A549 (cell line): ENCODE measurements around the gene TSHR. TPM values are rescaled to one million over a fixed set of nuclear protein-coding genes. Genes with fewer than 3 reads are reported as not detected.

Source experiments
- ATAC-seq, 2 experiments: fragments of 200-7000 bp in 1 of 2; fragments of >200 bp in 1 of 2; cut with Nextera tagmentation in 1 of 2; cut with Tn5 transposase in 1 of 2; 3 replicates each; pipeline versions ENCODE4 v1.8.0 to v1.9.1; 2018 to 2020; ENCODE audit warnings: mild to moderate bottlenecking in 1 of 2, moderate library complexity in 1 of 2
- CTCF ChIA-PET: fragments of 300-600 bp; sonication (Branson Sonifier 250); formaldehyde crosslinking; extraction: SDS; loops from one replicate; lab custom pipeline; 2021; ENCODE audit warnings: antibody characterized with exemption, inconsistent platforms; lab: Yijun Ruan, JAX
- POLR2A ChIA-PET: fragments of 350-600 bp; formaldehyde crosslinking; extraction: SDS; loops from one replicate; lab custom pipeline; 2021; ENCODE audit warnings: antibody characterized with exemption, inconsistent platforms; lab: Yijun Ruan, JAX
- DNase-seq, 2 experiments: peaks; one replicate each; pipeline versions ENCODE4 v3.0.0 to v3.0.0-alpha.2; 2011 to 2016; ENCODE audit warnings: low read depth in 1 of 2, low spot score in 1 of 2
- FAIRE-seq: peaks from 2 replicates; lab custom pipeline; 2011; peaks lifted over from hg19 to GRCh38; lab: Jason Lieb, UNC
- H3K27ac ChIP-seq, 2 experiments: fragments of >200 bp; sonication (Bioruptor Twin); formaldehyde crosslinking; 3 replicates each; pipeline ENCODE4 v1.5.1; 2016 to 2017
- H3K4me1 ChIP-seq: fragments of >200 bp; sonication (Bioruptor Twin); formaldehyde crosslinking; 3 replicates; pipeline ENCODE4 v1.6.1; 2016
- H3K4me2 ChIP-seq: fragments of >200 bp; sonication (Bioruptor Twin); formaldehyde crosslinking; 3 replicates; pipeline ENCODE4 v1.6.1; 2016
- H3K4me3 ChIP-seq: fragments of >200 bp; sonication (Bioruptor Twin); formaldehyde crosslinking; 3 replicates; pipeline ENCODE4 v1.5.1; 2016
- H3K9me3 ChIP-seq: fragments of >200 bp; sonication (Bioruptor Twin); formaldehyde crosslinking; 3 replicates; pipeline ENCODE4 v1.6.1; 2016
- ATOH8 ChIP-seq: fragments of 250-450 bp; sonication (Bioruptor Pico); IDR thresholded peaks from 2 replicates; pipeline ENCODE4 v1.5.0; 2020; ENCODE audit warnings: low read depth, mild to moderate bottlenecking, moderate library complexity
- BHLHE40 ChIP-seq: IDR thresholded peaks from 2 replicates; pipeline ENCODE4 v1.6.1; 2012; ENCODE audit warnings: low read depth, low read length, inconsistent platforms
- CBX2 ChIP-seq: fragments of 200-600 bp; sonication (generic); IDR thresholded peaks from 2 replicates; pipeline ENCODE4 v1.6.1; 2016; ENCODE audit warnings: low read depth, mild to moderate bottlenecking, borderline replicate concordance
- CHD2 ChIP-seq: fragments of 150-350 bp; IDR thresholded peaks from 2 replicates; pipeline ENCODE4 v1.6.1; 2014; ENCODE audit warnings: low read length; ENCODE audit not compliant: partially characterized antibody
- CTCF ChIP-seq: fragments of >200 bp; sonication (Bioruptor Twin); formaldehyde crosslinking; IDR thresholded peaks from 3 replicates; pipeline ENCODE4 v1.5.1; 2016
- EHF ChIP-seq: fragments of 250-450 bp; sonication (Bioruptor Pico); IDR thresholded peaks from 2 replicates; pipeline ENCODE4 v1.5.0; 2020; ENCODE audit warnings: mild to moderate bottlenecking
- ELK1 ChIP-seq: fragments of 150-350 bp; IDR thresholded peaks from 2 replicates; pipeline ENCODE4 v1.6.1; 2014; ENCODE audit warnings: low read depth, mild to moderate bottlenecking, low read length
- EP300 ChIP-seq, 2 experiments: fragments of >200 bp; sonication (Bioruptor Twin); formaldehyde crosslinking; IDR thresholded peaks; 2 replicates in 1 of 2; 3 replicates in 1 of 2; pipeline ENCODE4 v1.6.1; 2016 to 2017
- ESRRA ChIP-seq: fragments of 150-350 bp; IDR thresholded peaks from 2 replicates; pipeline ENCODE4 v1.6.1; 2014; ENCODE audit warnings: mild to moderate bottlenecking, low read length, borderline replicate concordance
- FOSB ChIP-seq: fragments of 250-450 bp; sonication (Bioruptor Pico); IDR thresholded peaks from 2 replicates; pipeline ENCODE4 v1.5.0; 2020; ENCODE audit warnings: mild to moderate bottlenecking, moderate library complexity
- HEYL ChIP-seq: fragments of 250-450 bp; sonication (Bioruptor Pico); IDR thresholded peaks from 2 replicates; pipeline ENCODE4 v1.8.0; 2021; ENCODE audit warnings: mild to moderate bottlenecking, moderate library complexity
- HOXB5 ChIP-seq: fragments of 250-450 bp; sonication (Bioruptor Pico); IDR thresholded peaks from 2 replicates; pipeline ENCODE4 v1.5.0; 2020; ENCODE audit warnings: mild to moderate bottlenecking, moderate library complexity
- JUN ChIP-seq, 2 experiments: fragments of >200 bp; sonication (Bioruptor Twin); formaldehyde crosslinking; IDR thresholded peaks; 2 replicates in 1 of 2; 3 replicates in 1 of 2; pipeline ENCODE4 v1.6.1; 2016 to 2017
- KDM5A ChIP-seq: fragments of 200-600 bp; sonication (generic); IDR thresholded peaks from 2 replicates; pipeline ENCODE4 v1.6.1; 2016; ENCODE audit warnings: antibody characterized with exemption, mild to moderate bottlenecking
- MAX ChIP-seq: IDR thresholded peaks from 2 replicates; pipeline ENCODE4 v1.6.1; 2012
- MAZ ChIP-seq: fragments of 150-350 bp; IDR thresholded peaks from 2 replicates; pipeline ENCODE4 v1.6.1; 2014; ENCODE audit warnings: antibody characterized with exemption, low read depth, low read length, borderline replicate concordance
- MYC ChIP-seq: IDR thresholded peaks from 2 replicates; pipeline ENCODE4 v1.6.1; 2012; ENCODE audit warnings: mild to moderate bottlenecking, inconsistent platforms, low read length, improper control_type of control experiment, borderline replicate concordance
- NFE2L2 ChIP-seq: fragments of 150-350 bp; conservative IDR thresholded peaks from 2 replicates; pipeline ENCODE4 v1.6.1; 2014; ENCODE audit warnings: low read length
- PBX3 ChIP-seq: IDR thresholded peaks from 2 replicates; pipeline ENCODE4 v1.6.1; 2012
- RAD21 ChIP-seq, 2 experiments: fragments of >200 bp in 1 of 2; sonication (Bioruptor Twin) in 1 of 2; formaldehyde crosslinking in 1 of 2; IDR thresholded peaks in 1 of 2; conservative IDR thresholded peaks in 1 of 2; 2 replicates in 1 of 2; 3 replicates in 1 of 2; pipeline ENCODE4 v1.6.1; 2012 to 2018; ENCODE audit warnings: inconsistent platforms in 1 of 2
- RNF2 ChIP-seq: fragments of 200-600 bp; sonication (generic); IDR thresholded peaks from 2 replicates; pipeline ENCODE4 v1.6.1; 2016; ENCODE audit warnings: low read depth, mild to moderate bottlenecking, antibody characterized with exemption, moderate library complexity, borderline replicate concordance
- SREBF2 ChIP-seq: fragments of 450-650 bp; IDR thresholded peaks from 2 replicates; pipeline ENCODE4 v1.6.1; 2014; ENCODE audit warnings: mild to moderate bottlenecking, moderate library complexity
- TP53 ChIP-seq: fragments of 250-450 bp; sonication (Bioruptor Pico); IDR thresholded peaks from 2 replicates; pipeline ENCODE4 v1.5.0; 2021; ENCODE audit warnings: mild to moderate bottlenecking, moderate library complexity
- ZFP36 ChIP-seq: fragments of 450-650 bp; IDR thresholded peaks from 2 replicates; pipeline ENCODE4 v1.6.1; 2014; ENCODE audit warnings: borderline replicate concordance; ENCODE audit not compliant: partially characterized antibody
- ZNF302 ChIP-seq: fragments of 250-450 bp; sonication (Bioruptor Pico); IDR thresholded peaks from 2 replicates; pipeline ENCODE4 v1.9.0; 2021; ENCODE audit warnings: inconsistent platforms, mild to moderate bottlenecking, moderate library complexity
- ZSCAN20 ChIP-seq: fragments of 250-450 bp; sonication (Bioruptor Pico); IDR thresholded peaks from 2 replicates; pipeline ENCODE4 v1.8.0; 2022; ENCODE audit warnings: mild to moderate bottlenecking, moderate library complexity
- WGBS: methylation state at CpG from one replicate; pipeline ENCODE4 v1.1.6; 2017; ENCODE audit errors: missing lambda C conversion rate; 5-methylcytosine and 5-hydroxymethylcytosine counted together
- polyA plus RNA-seq, 4 experiments: library from polyadenylated mRNA; depleted of rRNA in 3 of 4; stranded (reverse); fragments of >200 nt; fragmentation: RNase III in 1 of 4; extraction: RNeasy Plus Mini Kit Qiagen cat#74134 plus additional on column Dnase treatment in 1 of 4; gene quantifications; 2 replicates in 3 of 4; 3 replicates in 1 of 4; pipeline ENCODE4 v1.2.3, GENCODE V29; 2011 to 2017
- TF ChIP-seq, protein P1 (sequence below): fragments of >200 bp; sonication (Bioruptor Twin); formaldehyde crosslinking; IDR thresholded peaks from 2 replicates; pipeline ENCODE4 v1.6.1; 2016
- TF ChIP-seq, protein P2 (sequence below): fragments of 450-650 bp; IDR thresholded peaks from 2 replicates; pipeline ENCODE4 v1.6.1; 2014; ENCODE audit warnings: antibody characterized with exemption
- TF ChIP-seq, protein P3 (sequence below): IDR thresholded peaks from 2 replicates; pipeline ENCODE4 v1.6.1; 2012; ENCODE audit warnings: low read depth, borderline replicate concordance

The TSHR gene
- polyA plus RNA-seq, 2 of the 4 experiments (the other 2 are of a cell fraction) = not detected

- no peak overlapping the region for H3K4me2 ChIP-seq
- no peak overlapping the region for H3K27ac ChIP-seq
- H3K4me1 ChIP-seq = no peaks in the 10 kb centered on the region
- no peak overlapping the region for H3K4me3 ChIP-seq
- FAIRE-seq (no peak), ATAC-seq (no peak), DNase-seq (no peak)
- POLR2A ChIA-PET = no interaction called here
- CTCF ChIA-PET = no interaction called here
- TF ChIP-seq, protein P1, sequence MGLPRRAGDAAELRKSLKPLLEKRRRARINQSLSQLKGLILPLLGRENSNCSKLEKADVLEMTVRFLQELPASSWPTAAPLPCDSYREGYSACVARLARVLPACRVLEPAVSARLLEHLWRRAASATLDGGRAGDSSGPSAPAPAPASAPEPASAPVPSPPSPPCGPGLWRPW = no peak
- TF ChIP-seq SREBF2 = no peak
- TF ChIP-seq CBX2 = no peak
- no peak for TF ChIP-seq BHLHE40
- no peak for TF ChIP-seq TP53 (CRISPR knock-in tag)
- no peak for TF ChIP-seq FOSB (CRISPR knock-in tag)
- TF ChIP-seq ELK1 = no peak
- TF ChIP-seq EP300 (IDR thresholded peaks at IDR 0.05) = no peak
- TF ChIP-seq EHF (CRISPR knock-in tag) = no peak
- no peak for TF ChIP-seq ESRRA
- TF ChIP-seq ZSCAN20 (CRISPR knock-in tag) = no peak
- TF ChIP-seq ATOH8 (CRISPR knock-in tag) = no peak
- TF ChIP-seq JUN (IDR thresholded peaks at IDR 0.05) = no peak
- no peak for TF ChIP-seq CTCF
- no peak for TF ChIP-seq ZFP36
- no peak for TF ChIP-seq RNF2
- TF ChIP-seq HEYL (CRISPR knock-in tag) = no peak
- TF ChIP-seq MAX = no peak
- WGBS = 66% methylated on average over 3 of the region's 3 CpGs
- H3K9me3 ChIP-seq = no peaks in the 10 kb centered on the region
Observed at GRCh38 chr14:81122326-81122725, 166.9 kb downstream of the TSHR start.

- FAIRE-seq (no peak), ATAC-seq (no peak), DNase-seq (no peak)
- H3K4me1 ChIP-seq = no peaks in the 10 kb centered on the region
- ChIA-PET CTCF (no interaction called here), POLR2A (no interaction called here)
- H3K27ac ChIP-seq = no peak overlapping the region
- no peak overlapping the region for H3K4me3 ChIP-seq
- H3K9me3 ChIP-seq = no peaks in the 10 kb centered on the region
- H3K4me2 ChIP-seq = no peak overlapping the region
- no peak for TF ChIP-seq KDM5A
- no peak for TF ChIP-seq HOXB5
- TF ChIP-seq NFE2L2 = no peak
- TF ChIP-seq, protein P2, sequence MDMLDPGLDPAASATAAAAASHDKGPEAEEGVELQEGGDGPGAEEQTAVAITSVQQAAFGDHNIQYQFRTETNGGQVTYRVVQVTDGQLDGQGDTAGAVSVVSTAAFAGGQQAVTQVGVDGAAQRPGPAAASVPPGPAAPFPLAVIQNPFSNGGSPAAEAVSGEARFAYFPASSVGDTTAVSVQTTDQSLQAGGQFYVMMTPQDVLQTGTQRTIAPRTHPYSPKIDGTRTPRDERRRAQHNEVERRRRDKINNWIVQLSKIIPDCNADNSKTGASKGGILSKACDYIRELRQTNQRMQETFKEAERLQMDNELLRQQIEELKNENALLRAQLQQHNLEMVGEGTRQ = no peak
- TF ChIP-seq ZNF302 (CRISPR knock-in tag) = no peak
- no peak for TF ChIP-seq CHD2
- TF ChIP-seq, protein P1 = no peak
- TF ChIP-seq, protein P3, sequence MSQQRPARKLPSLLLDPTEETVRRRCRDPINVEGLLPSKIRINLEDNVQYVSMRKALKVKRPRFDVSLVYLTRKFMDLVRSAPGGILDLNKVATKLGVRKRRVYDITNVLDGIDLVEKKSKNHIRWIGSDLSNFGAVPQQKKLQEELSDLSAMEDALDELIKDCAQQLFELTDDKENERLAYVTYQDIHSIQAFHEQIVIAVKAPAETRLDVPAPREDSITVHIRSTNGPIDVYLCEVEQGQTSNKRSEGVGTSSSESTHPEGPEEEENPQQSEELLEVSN = no peak
- no peak for TF ChIP-seq ESRRA
- TF ChIP-seq FOSB (CRISPR knock-in tag) = no peak
- TF ChIP-seq MAZ = no peak
- TF ChIP-seq EP300 (IDR thresholded peaks at IDR 0.05) = no peak
- TF ChIP-seq PBX3 = no peak
- TF ChIP-seq MYC = no peak
- no peak for TF ChIP-seq RAD21 (conservative IDR thresholded peaks at IDR 0.05 in 1 of 2, IDR thresholded peaks at IDR 0.05 in 1 of 2)
Observed at GRCh38 chr14:81123811-81124210, 168.4 kb downstream of the TSHR start.
